Stromal cell of bone marrow (primary cell): ENCODE results near the gene CLN6.
A peak's percentile ranks its signal among the peaks of the same experiment; 100 is the strongest.
"Not testable (repeated sequence)": the region's sequence is repeated elsewhere in the genome, so short reads cannot be mapped to it uniquely, and the experiment has no call there.

ENCODE experiments used
- DNase-seq: peaks from one replicate; pipeline ENCODE4 v3.0.0-alpha.2; 2012; ENCODE audit warnings: low read depth

CLN6 gene

DNA sequence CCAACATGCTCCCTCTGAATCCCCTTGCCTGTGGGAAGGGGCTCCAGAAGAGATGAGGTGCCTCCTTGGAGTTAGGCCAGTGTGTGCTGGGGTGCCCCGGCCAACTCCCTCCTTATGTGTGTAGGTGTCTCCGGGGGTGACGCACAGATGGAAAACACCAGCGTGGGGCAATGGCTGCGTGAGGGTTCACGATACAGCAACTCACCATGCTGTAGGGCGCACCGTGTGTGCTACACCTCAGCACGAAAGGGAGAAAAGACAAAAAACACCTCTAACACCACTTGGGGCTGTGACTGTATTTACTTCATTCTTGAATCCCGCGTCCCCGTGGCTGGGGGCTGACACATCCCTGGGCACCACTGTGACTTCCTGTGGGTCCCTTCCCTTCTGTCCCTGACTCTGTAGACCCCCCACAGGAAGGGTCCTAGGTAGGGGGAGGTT lies 22.8 kb downstream of the CLN6 start:
- DNase-seq, result no peak

DNA sequence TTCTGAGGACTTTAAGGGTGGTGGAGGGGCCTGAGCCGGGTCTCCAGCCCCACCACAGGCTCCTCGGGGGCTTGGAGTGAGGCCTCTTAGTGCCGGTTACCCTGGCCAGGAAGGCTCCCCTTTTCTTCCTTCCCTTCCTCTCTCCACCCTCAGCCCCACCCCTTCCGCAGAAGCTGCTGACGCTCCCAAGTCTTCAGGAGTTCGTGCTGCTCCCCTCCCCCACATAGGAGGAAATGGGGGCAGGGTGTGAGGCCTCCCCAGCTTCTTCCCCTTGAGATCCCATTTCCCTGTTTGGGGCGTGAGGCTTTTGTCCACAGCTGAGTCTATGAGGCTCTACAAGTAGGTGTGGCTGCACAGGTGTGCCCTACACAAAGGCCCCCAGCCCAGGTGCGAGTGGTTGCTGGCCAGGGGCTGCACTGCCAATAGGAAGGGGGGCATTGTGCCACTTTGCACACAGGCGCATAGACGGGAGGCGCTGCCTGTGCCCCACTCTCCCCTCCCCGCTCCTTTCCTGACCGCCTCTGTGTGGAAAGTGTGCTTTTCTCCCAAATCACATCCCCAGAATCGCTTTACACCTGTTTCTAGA lies 23.5 kb downstream of the CLN6 start:
- DNase-seq, result no peak

DNA sequence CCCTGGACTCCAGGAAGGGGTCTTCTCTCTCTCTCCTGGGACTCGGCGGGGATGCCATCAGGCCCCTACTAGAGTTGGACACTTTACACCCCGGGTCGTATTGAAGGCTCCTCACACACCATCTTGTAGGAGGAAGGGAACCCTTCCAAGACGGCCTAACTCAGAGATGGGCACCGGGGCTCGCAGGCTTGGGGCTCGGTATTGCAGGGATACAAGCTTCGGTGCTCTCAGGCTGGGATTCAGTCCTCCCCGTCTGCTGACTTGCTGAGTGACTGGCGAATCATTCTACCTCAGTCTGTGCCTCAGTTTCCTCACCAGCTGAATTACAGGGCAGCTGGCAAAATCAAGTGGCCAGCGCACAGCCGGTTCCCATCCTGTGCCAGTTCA lies 24.0 kb downstream of the CLN6 start:
- no peak for DNase-seq

DNA sequence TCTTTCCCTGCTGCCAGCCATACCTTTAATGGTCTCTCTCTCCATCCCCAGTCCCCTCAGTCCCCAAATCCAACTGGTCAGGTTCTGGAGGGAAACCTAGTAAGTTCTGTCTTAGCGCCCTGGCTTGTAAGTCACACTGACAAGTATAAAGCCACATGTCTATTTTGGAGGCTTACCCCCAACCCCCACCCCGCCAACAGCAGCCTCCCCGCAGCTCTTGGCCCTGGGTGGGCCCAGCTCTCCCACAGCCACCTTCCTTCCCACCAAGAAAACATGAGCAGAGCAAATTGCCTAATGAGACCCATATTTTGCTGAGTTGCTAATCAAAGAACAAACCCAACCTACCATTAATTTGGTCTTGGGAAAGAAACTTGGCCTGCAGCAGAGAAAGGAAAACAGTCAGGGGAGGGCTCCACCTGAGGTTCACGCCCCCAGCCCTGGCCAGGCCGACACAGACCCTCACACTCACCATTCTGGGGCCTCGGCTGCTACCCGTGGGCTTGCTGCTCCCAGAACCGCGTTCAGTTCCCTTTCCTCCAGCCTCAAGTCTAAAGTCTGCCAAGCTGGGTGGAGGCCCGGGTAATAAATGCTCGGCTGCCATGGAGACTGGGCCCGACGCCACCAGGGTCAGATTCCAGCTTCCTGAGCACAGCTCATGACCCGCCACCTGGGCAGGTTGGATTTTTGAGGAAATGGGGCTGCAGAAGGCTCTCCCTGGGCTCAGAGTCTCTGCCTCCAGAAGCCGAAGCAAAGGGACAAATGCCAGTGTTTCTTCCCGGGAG lies 24.6 kb downstream of the CLN6 start, which contains the start of gene CALML4:
Gene CALML4, minus strand, starts transcription at position 557 of the 782 bp plus-strand sequence. Its CDS starts 85 bp downstream, at position 472.
- DNase-seq, result peak; percentile 26

DNA sequence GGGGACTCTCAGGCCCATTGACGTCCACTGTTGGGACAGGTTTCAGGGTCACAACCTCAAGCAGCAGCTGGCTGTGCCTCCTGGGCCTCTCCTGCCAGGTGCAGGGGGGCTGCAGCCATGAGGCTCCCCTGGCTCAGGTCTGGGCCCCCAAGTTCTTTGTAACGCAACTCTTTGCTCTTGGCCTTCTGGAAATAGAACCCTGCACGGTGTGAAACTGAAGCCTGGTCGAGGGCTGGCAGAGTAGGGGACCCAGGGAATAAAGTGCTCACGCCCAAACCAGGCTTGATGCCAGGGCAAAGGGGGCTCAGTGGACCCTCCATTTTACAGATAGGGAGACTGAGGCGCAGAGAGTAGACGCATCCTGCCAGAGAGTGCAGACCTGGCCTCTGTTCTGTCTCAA lies 25.2 kb downstream of the CLN6 start:
- DNase-seq, result no peak

DNA sequence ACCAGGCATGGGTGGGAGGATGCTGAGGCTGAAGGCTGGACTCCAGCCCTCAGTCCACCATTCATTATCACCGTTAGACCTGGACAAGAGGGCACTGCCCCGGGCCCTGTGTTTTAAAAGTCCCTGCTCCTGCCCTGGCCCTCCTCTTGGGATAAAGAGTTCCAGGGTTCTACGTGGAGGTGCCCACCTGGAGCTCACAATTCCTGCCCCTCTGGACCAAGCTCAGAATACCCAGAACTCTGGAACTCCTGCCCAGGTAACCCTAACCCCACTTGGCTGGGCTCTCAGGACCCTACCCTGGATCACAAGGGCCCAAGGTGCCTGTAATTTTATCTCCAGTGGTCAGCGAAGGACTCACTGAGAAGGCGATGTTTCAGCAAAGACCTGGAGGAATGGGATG lies 25.6 kb downstream of the CLN6 start:
- no peak for DNase-seq

DNA sequence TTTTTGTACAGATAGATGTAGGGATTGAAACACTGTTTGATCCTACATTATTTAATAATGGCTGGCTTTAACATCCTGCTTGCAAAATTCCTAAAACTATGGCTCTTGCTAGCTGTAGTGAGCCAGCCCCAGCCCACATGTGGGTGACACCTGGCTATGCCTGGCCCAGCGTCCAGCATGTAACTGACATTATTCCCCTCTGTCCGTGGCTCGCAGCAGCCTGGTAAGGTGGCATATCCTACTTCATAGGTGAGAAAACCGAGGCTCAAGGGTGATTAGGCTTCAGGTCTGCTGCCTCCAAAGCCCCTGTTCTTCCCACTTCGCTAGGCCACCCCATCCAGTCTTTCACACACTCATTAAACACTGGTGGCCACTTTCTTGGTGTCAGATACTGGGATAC lies 26.0 kb downstream of the CLN6 start:
- no peak for DNase-seq

DNA sequence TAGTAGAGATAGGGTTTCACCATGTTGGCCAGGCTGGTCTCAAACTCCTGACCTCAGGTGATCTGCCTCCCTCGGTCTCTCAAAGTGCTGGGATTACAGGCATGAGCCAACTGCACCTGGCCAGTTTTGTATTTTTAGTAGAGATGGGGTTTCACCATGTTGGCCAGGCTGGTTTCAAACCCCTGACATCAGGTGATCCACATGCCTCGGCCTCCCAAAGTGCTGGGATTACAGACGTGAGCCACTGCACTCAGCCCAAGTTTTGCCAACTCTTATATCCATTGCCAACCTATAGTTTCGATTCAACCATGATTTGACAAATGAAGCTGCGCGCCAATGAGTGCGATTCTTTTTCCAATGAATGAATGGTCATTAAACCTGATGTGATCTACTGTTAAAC lies 26.5 kb downstream of the CLN6 start:
- not testable (repeated sequence) for DNase-seq

DNA sequence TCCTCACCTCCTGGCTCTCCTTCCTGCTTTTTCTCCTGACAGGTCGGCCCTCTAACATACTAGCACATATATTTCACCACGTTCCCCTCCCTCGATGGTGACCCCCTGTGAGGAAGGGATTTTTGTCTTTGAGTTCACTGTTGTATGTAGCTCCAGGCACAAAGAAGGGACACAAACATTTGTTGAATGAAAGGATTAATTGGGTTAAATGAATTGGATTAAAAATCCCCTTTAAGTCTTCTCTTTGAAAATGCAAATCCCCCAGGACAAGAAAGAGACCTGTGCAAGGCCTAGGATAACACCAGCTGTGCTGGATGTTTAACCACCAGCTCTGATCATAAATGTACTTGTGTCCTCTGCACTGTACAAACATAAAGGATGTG lies 27.7 kb downstream of the CLN6 start:
- no peak for DNase-seq

DNA sequence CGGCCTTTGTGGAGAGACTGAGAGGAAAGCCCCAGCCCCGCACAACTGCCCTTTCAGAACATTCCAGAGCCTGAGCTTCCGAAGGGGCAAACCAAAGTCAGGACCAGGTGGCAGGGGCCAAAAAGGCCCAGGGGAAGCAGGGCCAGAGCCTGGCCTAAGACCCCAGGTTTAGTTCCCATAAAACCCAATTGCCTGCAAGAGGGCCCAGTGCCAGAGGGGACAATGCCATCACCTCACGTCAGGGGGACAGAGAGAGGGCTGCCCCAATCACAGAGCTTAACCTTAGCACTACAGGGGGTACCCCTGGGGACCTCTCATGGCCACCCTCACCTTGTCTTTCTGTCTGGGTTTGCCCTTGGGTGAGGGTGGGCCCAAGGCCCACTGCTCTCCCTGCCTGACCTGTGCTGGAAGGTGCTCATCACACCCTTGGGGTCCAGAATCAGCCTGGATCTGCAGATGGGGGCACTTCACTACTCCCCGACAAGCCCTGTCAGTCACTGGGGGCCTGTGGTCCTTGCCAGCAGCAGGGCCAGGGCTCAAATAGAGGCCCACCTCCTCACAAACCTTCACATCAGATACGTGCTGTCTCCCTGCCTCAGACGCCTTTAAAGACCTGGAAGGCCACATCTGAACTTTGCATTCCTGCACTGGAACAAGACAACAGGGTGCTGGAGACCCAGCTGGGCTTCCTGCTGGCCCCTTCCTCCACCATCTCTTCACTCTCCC lies 28.2 kb downstream of the CLN6 start:
- no peak for DNase-seq

DNA sequence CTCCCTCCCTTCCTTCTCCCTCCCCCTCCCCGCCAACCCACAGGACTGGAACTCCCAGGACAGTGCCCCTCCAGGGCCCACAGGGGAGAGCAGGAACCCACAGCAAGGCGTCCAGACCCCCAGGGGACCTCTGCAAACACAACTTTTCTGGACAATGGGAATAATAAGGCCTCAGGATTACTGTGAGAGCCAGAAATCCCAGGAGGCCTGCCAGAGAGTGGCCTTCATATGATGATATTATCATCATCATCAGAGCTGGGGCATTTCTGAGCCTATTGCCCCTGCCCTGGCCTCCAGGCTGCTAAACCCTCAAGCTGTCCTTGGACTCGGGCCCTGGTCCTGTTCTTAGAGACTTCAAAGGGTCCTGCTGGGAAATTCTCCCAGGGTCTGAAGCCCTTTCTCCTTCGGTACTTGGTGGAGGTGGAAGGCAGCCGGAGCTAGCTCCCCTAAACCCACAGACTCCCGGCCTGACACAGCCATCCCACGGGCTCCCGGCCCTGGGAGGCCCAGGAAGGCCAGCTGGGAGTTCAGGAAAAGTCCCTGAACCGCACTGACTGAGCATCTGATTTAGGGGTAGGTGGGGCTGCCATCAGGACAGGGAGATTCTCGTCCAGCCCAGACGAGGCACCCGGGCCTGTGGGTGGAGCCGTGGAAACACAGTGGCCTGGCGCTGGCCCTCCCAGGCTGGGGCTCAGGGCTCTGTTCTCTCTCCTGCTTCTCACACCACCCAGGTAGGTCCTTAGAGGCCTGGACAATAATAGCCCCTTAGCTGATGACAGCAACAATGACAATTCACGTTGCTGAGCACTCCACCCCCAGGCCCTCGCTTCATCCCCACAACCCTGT lies 29.3 kb downstream of the CLN6 start:
- no peak for DNase-seq

DNA sequence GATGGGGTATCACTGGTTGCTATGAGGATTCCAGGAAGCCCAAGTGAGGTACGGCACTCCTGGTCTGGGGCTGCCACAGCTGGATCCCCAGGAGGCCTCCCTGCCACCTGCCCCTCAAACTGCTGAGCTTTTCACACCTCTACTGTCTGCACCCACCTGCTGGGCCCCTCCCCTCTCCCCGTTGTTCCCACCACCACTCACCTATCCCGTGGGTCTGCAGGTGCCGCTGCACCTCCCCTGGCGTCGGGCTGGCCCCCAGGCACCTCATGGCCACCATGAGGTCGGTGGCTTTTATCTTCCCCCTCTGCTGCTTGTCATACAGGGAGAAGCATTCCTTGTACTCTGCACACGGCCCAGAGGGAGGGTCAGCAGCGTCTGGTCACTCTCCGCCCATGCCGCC lies 30.2 kb downstream of the CLN6 start:
- no peak for DNase-seq

DNA sequence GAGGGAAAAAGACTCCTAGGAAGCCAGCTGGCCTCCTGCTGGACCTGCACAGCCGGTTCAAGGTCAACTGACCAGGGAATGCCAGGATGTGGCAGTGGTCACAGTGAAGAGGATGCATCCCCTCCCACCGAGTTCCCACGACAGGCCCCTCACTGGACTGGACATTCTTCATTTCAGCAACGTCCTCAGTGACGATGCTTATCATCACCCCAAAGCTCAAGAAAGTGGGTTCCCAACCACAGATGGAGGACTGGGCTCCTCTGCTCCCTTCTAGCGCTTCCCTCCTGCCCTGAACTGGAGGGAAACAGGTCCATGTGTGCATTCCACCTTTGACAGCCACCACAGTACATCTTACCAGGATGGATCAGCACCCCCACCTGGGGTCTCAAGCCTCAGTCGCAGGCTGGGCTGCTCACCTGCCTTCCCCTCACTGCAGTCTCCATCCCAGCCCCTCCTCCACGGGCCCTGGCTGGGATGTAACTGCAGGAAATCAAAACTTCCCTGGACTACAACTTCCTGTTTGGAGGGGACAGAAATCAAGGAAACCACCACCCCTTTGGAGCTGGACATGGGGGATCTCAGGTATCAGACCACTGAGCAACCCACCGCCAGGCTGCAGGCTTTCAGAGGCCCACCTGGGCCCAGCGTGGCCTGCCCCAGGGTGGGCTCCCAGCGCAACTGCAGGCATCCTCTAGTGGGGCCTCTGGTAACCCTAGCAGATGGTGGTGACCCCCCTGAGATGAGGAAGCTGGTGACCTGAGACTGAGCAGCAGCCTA lies 31.7 kb downstream of the CLN6 start:
- no peak for DNase-seq

DNA sequence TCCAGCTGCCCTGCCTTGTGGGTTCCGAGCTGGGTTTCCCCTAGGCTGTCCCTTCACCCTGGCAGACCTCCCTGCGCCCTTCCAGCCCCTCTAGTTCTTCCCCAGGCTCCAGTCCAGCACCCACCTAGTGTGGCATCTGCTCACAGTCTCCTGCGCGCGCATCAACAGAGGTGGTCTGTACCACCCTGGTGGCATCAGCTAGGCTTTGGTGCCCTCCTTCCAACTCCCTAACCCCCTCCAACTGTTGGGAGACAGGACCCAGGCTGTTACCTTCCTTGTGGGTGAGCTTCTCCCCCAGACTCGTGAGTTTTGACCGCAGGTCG lies 32.4 kb downstream of the CLN6 start:
- DNase-seq, result no peak

DNA sequence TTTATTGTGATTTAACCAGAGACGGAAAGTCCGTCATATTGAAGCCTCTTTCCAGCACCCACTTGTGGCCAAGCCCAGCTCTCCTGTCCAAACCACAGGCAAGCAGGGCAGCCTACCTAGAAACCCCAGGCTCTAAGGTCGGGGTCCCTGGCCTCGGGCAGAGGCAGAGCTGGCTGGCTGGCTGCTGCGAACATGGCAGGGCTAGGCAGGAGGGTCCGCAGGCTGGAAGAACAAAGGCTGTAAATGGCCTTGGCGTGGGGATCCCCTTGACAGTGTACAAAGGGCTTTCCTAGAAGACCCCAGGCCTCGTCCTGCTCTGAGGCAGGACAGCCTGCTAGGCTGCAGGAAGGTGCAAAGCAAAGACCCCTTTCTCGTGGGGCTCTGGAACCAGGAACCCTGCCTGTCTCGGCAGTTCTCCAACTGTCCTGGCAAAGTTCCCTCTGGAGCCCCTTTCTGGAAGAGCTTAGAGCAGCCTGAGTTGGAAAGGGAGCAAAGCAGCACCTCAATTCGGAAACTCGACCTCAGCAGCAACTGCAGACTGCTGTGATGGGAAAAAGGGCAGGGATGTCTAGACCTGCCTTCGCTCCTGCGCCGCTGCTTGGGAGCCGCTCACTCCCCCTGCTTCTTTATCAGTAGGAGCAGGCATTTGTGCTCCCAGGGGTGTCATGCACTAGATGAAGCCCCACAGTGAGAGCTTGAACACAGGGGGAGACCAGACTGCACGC lies 32.9 kb downstream of the CLN6 start:
- DNase-seq, result no peak

DNA sequence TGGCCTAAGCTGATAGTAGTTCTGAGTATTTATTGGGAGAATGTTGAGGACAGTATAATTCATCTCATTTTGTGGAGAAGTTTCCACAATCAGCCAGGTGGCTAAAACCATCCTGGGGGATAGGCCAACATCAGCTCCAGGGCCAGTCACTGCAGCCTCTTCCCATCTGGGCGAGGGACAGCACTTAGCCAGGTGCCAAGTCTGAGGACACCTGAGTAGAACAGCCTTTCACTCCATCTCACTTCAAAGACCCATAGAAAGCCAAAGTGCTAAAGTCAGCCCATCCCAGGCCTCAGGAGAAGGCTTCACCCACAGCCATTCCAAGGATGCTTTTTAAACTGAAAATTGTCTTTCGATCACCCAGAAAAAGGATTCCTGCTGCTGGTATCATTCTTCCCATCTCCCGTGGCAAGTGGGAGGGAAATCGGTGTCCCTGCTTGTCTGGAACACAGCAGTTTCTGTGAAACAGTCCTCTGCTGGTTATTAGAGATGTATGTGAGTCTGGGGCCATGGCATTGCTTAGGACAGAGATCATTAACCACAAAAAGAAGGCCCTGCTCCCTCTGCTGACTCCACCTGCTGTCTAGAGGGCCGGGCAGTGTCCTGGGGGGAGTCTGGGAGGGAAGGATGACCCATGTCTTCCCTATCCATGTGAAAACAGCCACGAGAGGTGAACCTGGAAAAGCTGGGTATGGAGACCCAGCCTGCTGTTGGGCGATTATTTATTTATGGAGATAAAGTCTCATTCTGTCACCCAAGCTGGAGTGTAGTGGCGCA lies 34.0 kb downstream of the CLN6 start:
- DNase-seq, result no peak

DNA sequence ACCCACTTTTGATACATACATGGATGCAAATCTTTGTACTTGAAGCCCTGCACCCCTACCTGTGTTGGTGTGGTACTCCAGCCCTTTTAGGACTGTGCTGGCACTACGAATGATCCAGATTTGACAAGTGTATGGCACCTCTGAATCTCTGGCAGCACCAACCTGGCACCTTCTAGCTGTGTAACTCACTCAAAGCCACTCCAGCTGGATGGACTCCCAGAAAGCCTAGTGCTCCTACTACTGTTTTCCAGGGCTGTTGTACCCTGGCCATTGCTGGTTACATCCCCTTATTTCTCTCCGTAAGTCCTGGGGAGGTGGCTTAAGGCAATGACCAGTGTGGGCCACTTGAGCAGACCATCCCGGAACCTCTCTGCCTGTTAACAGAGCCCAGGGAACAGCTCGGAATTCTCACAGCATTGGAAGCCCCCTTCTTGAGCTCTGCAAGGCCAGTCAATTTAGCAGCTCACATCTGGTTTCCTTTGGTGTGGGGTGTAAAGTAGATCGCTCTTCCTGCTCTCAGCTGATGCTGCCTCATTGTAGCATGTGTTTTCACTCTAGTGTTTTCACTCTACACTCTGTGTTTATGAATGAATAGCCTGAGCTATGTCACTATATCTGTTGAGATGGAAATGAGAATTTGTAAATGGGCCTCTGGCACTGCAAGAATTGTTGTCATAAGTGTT lies 36.6 kb downstream of the CLN6 start:
- no peak for DNase-seq

DNA sequence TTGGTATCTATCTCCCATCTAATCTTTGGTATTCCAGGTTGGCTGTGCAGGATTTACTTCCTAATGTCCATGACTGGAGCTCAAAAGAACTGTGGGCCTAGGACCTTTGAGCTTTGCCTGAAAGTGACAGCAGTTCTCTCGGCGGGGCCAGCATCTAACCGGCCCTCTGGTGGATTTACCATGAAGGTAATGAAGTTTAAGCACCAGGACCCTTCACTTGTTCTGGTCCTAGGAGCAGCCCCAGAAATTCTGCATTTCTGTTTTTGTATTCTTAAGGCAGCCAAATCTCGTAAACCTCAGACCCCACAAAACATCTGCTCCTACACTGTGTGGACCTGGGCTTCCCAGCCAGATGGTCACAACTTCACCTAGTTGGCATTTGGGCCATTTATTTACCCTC lies 37.4 kb downstream of the CLN6 start:
- no peak for DNase-seq

DNA sequence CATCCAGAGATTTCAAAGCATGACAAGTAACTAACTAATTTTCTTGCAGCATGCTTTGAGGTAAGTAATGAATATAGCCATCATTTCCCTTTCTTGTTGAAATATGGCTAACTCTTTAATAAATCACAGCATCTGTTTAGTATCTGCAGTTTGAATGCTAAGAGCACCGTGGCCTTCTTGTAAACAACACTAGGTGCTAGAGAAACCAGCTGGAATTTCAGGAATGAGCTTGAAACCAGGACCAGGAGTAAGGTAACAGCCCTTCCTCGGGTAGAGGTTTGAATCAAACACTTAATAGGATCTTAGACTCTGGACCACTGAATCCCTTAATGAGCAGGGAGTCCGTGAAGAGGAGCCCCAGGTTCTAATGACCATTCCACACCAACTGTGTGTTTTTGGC lies 38.0 kb downstream of the CLN6 start:
- no peak for DNase-seq

DNA sequence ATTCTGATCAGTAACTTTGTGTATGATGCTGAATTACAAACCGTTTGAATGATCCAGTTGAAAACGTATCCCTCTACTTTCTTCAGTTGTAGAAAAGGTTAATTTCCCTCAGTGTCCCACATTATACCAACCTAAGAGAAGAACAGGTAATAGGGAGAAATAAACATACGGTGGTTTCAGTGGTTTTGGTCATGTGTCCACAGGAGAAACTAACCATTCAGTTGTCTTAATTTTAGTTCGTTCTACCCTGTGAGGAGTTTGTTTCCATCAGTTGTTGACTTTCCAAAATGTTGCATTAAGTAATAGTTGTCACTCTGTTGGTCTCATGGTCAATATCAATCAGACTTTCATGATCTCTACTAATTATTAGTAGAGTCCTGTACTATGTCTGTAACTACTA lies 39.5 kb downstream of the CLN6 start:
- DNase-seq, result no peak
